Activated B cell treated with CpG ODN at 0.5 μM for 24 hours (primary cell): ENCODE measurements around the gene CEP89. TPM values are rescaled to one million over a fixed set of nuclear protein-coding genes. Genes with fewer than 3 reads are reported as not detected.

Experiments used
- ATAC-seq: fragments of 200-7000 bp; cut with Tn5 transposase; one replicate; pipeline ENCODE4 v1.10.0; 2021; ENCODE audit warnings: low read depth, mild to moderate bottlenecking, moderate library complexity
- CTCF ChIA-PET: fragments of 350-600 bp; sonication (Branson Sonifier 250); formaldehyde crosslinking; loops from one replicate; lab custom pipeline; 2021; ENCODE audit warnings: antibody characterized with exemption; lab: Charles Lee
- POLR2A ChIA-PET: fragments of 350-600 bp; sonication (Branson Sonifier 250); formaldehyde crosslinking; loops from one replicate; lab custom pipeline; 2021; ENCODE audit warnings: antibody characterized with exemption; lab: Charles Lee
- DNase-seq: peaks from one replicate; pipeline ENCODE4 v3.0.0; 2022
- H3K27ac Mint-ChIP-seq: one replicate; pipeline ENCODE4 v1.8.0; 2020; ENCODE audit warnings: mixed read lengths
- H3K27me3 Mint-ChIP-seq: one replicate; pipeline ENCODE4 v1.8.0; 2021; ENCODE audit warnings: mixed read lengths
- H3K36me3 Mint-ChIP-seq: one replicate; pipeline ENCODE4 v1.8.0; 2021; ENCODE audit warnings: low read depth, mixed read lengths
- H3K4me1 Mint-ChIP-seq: one replicate; pipeline ENCODE4 v1.8.0; 2021; ENCODE audit warnings: mixed read lengths
- H3K4me3 Mint-ChIP-seq: one replicate; pipeline ENCODE4 v1.8.0; 2020; ENCODE audit warnings: mild to moderate bottlenecking, mixed read lengths
- H3K9me3 Mint-ChIP-seq: one replicate; pipeline ENCODE4 v1.8.0; 2020; ENCODE audit warnings: mixed read lengths
- intact Hi-C: fragments of 100-400 bp; cut with micrococcal nuclease; formaldehyde crosslinking; loops from one replicate; pipeline ENCODE4 v1.15.1; 2024
- total RNA-seq: library from RNA; stranded (reverse); gene quantifications from 2 replicates; pipeline ENCODE4 v1.2.3, GENCODE V29; 2022
- TF ChIP-seq, protein P1 (sequence below): fragments of 200-600 bp; IDR thresholded peaks from one replicate; pipeline ENCODE4 v1.8.0; 2022; ENCODE audit warnings: antibody characterized with exemption, mild to moderate bottlenecking

Gene CEP89
- total RNA-seq, 1 donor from 2014 or later: 19.4 TPM

DNA sequence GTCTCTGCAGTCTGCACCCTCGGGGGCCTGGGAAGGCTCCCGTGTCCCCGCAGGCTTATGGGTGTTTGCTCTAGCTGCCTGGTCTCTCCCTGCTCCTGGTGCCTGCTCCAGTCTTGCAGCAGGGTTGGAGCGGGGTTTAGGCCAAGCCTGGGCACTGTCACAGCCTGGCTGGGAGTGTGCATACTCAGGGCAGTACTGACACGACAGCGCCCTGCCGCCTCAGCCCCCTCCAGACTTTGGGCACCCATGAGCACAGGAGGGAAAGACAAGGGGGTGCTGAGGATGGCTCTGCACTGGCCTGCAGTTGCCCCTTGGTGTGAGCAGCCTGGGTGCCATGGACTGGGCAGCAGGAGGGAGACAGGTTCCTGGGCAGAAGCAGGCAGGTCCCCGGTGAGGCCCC is 35.7 kb downstream of the CEP89 start:
- TF ChIP-seq, protein P1, sequence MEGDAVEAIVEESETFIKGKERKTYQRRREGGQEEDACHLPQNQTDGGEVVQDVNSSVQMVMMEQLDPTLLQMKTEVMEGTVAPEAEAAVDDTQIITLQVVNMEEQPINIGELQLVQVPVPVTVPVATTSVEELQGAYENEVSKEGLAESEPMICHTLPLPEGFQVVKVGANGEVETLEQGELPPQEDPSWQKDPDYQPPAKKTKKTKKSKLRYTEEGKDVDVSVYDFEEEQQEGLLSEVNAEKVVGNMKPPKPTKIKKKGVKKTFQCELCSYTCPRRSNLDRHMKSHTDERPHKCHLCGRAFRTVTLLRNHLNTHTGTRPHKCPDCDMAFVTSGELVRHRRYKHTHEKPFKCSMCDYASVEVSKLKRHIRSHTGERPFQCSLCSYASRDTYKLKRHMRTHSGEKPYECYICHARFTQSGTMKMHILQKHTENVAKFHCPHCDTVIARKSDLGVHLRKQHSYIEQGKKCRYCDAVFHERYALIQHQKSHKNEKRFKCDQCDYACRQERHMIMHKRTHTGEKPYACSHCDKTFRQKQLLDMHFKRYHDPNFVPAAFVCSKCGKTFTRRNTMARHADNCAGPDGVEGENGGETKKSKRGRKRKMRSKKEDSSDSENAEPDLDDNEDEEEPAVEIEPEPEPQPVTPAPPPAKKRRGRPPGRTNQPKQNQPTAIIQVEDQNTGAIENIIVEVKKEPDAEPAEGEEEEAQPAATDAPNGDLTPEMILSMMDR: no peak
- no peaks in the 10 kb centered on the region for H3K4me1 Mint-ChIP-seq
- intact Hi-C loops: no loop called here
- no peak overlapping the region for H3K4me3 Mint-ChIP-seq
- no peaks in the 10 kb centered on the region for H3K9me3 Mint-ChIP-seq
- ChIA-PET POLR2A (no interaction called here), CTCF (no interaction called here)
- DNase-seq (no peak), ATAC-seq (no peak)
- peaks cover 57% of the 10 kb centered on the region for H3K36me3 Mint-ChIP-seq
- H3K27ac Mint-ChIP-seq: no peak overlapping the region
- H3K27me3 Mint-ChIP-seq: no peaks in the 10 kb centered on the region

DNA sequence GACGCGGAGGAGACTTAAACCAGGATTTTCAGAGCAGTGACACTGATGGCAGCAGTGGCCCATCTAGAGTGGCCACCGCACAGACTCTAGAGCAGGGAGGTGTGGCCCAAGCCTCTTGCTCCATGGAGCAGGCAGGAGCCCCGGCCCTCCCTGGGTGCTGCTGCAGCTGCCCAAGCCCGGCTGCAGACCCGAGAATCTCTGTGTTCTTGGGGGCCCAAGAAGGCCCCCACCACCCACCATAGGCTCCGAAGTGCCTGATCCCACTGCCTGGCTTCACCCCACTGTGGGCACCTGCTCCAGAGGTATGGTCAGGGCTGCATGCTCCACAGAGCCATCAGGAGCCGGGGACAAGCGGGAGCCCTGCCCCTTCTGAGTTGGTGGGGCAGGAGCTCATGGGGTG is 36.1 kb downstream of the CEP89 start:
- Mint-ChIP-seq H3K9me3 (no peaks in the 10 kb centered on the region), H3K36me3 (peaks cover 60% of the 10 kb centered on the region), H3K4me3 (no peak overlapping the region), H3K27ac (no peak overlapping the region), H3K27me3 (no peaks in the 10 kb centered on the region), H3K4me1 (no peaks in the 10 kb centered on the region)
- ChIA-PET CTCF (no interaction called here), POLR2A (no interaction called here)
- ATAC-seq (no peak), DNase-seq (no peak)
- TF ChIP-seq, protein P1: no peak
- intact Hi-C loops: no loop called here

DNA sequence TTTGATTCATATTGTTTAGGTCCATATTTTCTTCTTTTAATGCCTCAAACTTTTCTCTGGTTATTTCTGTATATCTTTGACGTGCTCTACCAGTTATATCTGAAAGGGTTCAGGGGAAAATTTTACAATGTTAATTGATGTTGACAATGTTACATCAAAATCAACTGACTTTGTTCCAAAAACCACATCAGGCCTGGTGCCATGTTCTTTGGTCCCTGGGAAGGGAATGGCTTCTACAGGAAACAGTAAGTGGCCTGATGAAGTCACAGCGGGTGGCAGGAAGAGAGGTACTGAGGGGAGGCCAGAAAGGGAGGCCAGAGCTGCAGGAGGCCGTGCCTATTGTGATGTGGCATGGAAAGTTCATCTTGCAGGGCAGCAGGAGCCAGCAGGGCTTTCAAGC is 38.2 kb downstream of the CEP89 start:
- H3K27ac Mint-ChIP-seq: no peak overlapping the region
- intact Hi-C loops: no loop called here
- H3K4me3 Mint-ChIP-seq: no peak overlapping the region
- H3K36me3 Mint-ChIP-seq: peaks cover 69% of the 10 kb centered on the region
- TF ChIP-seq, protein P1: no peak
- no peak for ATAC-seq
- H3K4me1 Mint-ChIP-seq: no peaks in the 10 kb centered on the region
- H3K9me3 Mint-ChIP-seq: peaks cover 5% of the 10 kb centered on the region
- CTCF ChIA-PET: no interaction called here
- no peaks in the 10 kb centered on the region for H3K27me3 Mint-ChIP-seq
- no peak for DNase-seq
- POLR2A ChIA-PET: no interaction called here

DNA sequence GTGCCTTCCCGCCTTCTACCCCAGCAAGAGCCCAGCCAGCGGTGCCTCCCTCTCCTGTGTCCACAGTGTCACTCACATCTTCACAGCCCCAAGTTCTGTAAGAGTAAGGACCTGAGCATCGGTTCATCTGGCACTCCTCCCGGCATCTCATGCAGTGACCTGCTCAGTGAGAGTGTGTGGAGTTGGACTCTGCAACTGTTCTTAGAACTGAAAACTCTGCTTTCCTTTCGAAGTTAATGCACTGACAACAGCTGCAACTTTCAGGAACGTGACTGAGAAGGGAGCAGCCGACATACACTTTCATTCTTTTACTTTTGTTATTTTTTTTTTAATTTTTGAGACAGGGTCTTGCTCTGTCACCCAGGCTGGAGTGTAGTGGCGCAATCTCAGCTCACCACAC is 41.2 kb downstream of the CEP89 start:
- Mint-ChIP-seq H3K9me3 (peaks cover 9% of the 10 kb centered on the region), H3K27ac (no peak overlapping the region), H3K27me3 (no peaks in the 10 kb centered on the region), H3K4me3 (no peak overlapping the region), H3K4me1 (no peaks in the 10 kb centered on the region), H3K36me3 (peaks cover 65% of the 10 kb centered on the region)
- POLR2A ChIA-PET: no interaction called here
- CTCF ChIA-PET: no interaction called here
- intact Hi-C loops: no loop called here
- DNase-seq: no peak
- ATAC-seq: no peak
- TF ChIP-seq, protein P1: no peak

DNA sequence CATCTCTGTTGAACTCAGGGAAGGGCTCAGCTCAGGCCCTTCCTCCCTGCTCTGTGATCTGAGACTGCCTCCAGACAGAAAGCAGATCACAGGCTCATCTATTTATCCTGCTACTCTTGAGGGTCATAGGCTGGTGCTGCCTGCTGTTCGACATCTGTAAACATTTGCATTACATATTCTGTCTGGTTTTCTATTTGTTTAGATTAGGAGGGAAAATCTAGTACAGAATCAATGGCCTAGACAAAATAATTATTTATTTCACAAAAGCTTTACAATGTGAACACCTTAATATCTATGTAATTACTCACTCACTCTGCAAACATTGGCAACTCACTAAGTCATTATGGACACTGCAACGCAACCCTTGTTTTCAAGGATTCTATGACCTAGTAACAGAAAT is 43.0 kb downstream of the CEP89 start:
- ChIA-PET POLR2A (no interaction called here), CTCF (no interaction called here)
- H3K27ac Mint-ChIP-seq: no peak overlapping the region
- no peak for ATAC-seq
- TF ChIP-seq, protein P1: no peak
- peaks cover 63% of the 10 kb centered on the region for H3K36me3 Mint-ChIP-seq
- H3K27me3 Mint-ChIP-seq: no peaks in the 10 kb centered on the region
- H3K4me1 Mint-ChIP-seq: no peaks in the 10 kb centered on the region
- DNase-seq: no peak
- intact Hi-C loops: no loop called here
- H3K9me3 Mint-ChIP-seq: peaks cover 9% of the 10 kb centered on the region
- H3K4me3 Mint-ChIP-seq: no peak overlapping the region
